MM.1S (cell line): ENCODE results near the gene CLN5.

Source experiments
- EZH2 ChIP-seq: fragments of 300-600 bp; sonication (generic); optimal IDR thresholded peaks from 2 replicates; pipeline ENCODE3; 2017; ENCODE audit warnings: low read depth, mild to moderate bottlenecking, antibody characterized with exemption, low read length, mixed read lengths
- TF ChIP-seq, protein P1 (sequence below): fragments of 300-600 bp; sonication (generic); IDR thresholded peaks from 2 replicates; pipeline ENCODE4 v1.5.1; 2016; ENCODE audit warnings: antibody characterized with exemption, low read length, mixed read lengths

DNA sequence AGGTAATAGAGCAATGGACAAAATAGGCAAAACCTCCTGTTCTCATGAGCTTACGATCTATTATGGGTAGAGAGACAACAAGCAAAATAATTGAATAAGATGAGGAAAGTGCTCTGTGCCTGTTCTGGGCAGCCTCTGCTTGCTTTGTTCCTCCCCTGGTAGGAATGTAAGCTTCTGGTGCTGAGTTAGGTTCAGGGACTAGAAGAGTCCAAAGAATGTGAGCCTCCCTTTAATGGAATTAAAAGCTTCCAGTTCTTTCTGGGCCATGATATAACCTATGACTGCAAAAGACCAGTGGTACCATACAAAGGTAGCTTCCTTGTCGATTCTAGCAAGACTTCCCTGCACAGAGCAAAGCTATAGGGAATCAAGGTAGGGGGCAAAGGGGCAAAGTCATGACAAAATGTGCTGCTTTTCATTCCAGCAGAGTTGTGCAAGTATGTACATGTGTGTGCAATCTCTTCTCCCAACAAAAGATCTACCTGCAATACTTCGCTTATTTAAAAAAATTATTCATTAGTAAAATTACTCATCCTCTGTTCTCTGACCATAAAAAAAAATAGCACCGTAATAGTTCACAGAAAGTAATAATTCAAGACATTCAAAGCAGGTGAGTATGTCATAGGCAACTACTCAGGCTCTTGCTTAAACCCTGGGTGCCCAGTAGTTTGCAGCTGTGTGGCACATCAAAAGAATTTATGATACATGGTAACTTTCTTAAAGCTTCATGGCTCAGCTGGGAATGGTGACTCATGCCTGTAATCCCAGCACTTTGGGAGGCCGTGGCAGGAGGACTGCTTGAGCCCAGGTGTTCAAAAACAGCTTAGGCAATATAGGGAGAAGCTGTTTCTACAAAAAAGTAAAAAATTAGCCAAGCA lies 22.2 kb upstream of the CLN5 start:
- TF ChIP-seq, protein P1, sequence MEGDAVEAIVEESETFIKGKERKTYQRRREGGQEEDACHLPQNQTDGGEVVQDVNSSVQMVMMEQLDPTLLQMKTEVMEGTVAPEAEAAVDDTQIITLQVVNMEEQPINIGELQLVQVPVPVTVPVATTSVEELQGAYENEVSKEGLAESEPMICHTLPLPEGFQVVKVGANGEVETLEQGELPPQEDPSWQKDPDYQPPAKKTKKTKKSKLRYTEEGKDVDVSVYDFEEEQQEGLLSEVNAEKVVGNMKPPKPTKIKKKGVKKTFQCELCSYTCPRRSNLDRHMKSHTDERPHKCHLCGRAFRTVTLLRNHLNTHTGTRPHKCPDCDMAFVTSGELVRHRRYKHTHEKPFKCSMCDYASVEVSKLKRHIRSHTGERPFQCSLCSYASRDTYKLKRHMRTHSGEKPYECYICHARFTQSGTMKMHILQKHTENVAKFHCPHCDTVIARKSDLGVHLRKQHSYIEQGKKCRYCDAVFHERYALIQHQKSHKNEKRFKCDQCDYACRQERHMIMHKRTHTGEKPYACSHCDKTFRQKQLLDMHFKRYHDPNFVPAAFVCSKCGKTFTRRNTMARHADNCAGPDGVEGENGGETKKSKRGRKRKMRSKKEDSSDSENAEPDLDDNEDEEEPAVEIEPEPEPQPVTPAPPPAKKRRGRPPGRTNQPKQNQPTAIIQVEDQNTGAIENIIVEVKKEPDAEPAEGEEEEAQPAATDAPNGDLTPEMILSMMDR = no peak
- no peak for TF ChIP-seq EZH2
